Measurements from ENCODE around the gene NWD2. TPM values are rescaled to one million over a fixed set of nuclear protein-coding genes. Genes with fewer than 3 reads are reported as not detected.
A peak's percentile ranks its signal among the peaks of the same experiment; 100 is the strongest.
"Not testable (repeated sequence)": the region's sequence is repeated elsewhere in the genome, so short reads cannot be mapped to it uniquely, and the experiment has no call there.

The NWD2 gene
- total RNA-seq = under 1 TPM in 1 of 4 donors, not detected in 3; 0.22 TPM

DNA sequence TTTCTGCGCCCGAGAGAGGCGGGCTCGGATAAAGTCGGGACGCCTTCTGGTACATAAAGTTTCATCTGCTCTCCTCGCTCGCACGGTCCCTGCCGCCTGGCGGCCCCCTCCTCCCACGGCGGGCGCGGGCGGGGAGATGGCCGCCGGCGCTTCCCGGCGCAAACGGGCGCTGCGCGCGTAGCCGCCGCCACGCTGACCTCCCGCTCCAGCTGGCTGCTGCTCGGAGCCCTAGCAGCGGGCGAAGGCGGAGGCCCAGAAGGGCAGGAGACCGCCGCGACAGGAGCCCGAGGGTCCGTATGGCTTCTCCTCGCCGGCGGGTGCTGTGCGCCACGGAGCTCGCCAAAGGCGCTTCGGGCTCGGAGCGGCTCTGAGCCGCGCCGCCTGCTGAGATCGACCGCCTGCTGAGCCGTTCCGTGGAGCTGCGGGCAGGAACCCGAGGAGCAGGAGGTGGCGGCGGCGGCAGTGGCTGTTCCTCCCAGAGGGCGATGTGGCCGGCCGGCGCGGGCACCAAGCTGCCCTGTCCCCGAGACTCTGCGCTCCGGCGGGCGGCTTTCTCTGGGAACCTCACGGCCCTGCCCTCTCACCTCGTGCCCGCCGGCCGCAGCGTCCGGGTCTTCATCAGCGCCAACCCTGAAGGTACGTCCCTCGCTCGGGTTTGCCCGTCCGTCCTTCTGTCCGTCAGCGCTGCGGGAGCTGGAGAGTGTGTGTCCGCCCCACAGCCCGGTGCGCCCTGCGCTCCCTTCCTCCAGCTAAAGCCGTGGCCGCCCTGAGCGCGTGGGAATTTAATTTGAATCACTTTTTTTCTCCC is at the start of gene NWD2:
NWD2 (plus strand) TSS at position 161 of the 808 bp plus-strand sequence; CDS start at position 486, 325 bp downstream.
- H3K27me3 ChIP-seq = peaks cover 0 to 77% (median 6%) of the 10 kb centered on the region in 4 donors
- no peak for TF ChIP-seq POLR2A (IDR thresholded peaks at IDR 0.05)
- TF ChIP-seq, protein P1, sequence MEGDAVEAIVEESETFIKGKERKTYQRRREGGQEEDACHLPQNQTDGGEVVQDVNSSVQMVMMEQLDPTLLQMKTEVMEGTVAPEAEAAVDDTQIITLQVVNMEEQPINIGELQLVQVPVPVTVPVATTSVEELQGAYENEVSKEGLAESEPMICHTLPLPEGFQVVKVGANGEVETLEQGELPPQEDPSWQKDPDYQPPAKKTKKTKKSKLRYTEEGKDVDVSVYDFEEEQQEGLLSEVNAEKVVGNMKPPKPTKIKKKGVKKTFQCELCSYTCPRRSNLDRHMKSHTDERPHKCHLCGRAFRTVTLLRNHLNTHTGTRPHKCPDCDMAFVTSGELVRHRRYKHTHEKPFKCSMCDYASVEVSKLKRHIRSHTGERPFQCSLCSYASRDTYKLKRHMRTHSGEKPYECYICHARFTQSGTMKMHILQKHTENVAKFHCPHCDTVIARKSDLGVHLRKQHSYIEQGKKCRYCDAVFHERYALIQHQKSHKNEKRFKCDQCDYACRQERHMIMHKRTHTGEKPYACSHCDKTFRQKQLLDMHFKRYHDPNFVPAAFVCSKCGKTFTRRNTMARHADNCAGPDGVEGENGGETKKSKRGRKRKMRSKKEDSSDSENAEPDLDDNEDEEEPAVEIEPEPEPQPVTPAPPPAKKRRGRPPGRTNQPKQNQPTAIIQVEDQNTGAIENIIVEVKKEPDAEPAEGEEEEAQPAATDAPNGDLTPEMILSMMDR (IDR thresholded peaks at IDR 0.05) = no peak
- no peaks in the 10 kb centered on the region for H3K36me3 ChIP-seq
- H3K4me3 ChIP-seq = peak within 1 kb of the TSS in 2 of 4 donors; percentile 16 to 49
- no peak within 1 kb of the TSS for H3K27ac ChIP-seq
- WGBS, 2 donors = 2 to 15% methylated on average over 13 to 38 of the region's 95 CpGs
- no peak for DNase-seq
- intact Hi-C loops (cut with DNase I) = no loop called here
- peaks cover 4 to 18% (median 6%) of the 10 kb centered on the region in 3 donors for H3K4me1 ChIP-seq
- no peaks in the 10 kb centered on the region for H3K9me3 ChIP-seq

DNA sequence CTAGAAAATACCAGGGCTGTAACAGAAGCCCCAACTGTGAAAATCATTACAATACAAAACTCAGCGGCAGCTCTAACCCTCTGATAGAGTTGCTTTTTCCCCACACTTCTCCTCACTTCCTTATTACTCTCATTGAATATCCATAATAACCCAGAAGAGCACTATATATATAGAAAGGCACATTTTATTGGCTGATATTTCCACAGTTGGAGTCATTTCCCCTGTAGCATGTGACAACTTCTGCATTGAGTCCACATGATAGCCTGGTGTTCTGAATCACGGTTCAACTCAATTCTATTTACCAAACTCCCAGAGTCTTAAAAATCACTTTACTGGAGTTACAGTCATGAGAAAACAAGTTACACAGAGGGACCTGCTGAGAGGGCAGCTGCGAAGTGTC is 46.6 kb upstream of the NWD2 start:
- H3K4me1 ChIP-seq = no peaks in the 10 kb centered on the region
- no peaks in the 10 kb centered on the region for H3K36me3 ChIP-seq
- intact Hi-C loops (cut with DNase I) = no loop called here
- no peak for TF ChIP-seq POLR2A (IDR thresholded peaks at IDR 0.05)
- TF ChIP-seq, protein P1 (IDR thresholded peaks at IDR 0.05) = no peak
- no peaks in the 10 kb centered on the region for H3K27me3 ChIP-seq
- DNase-seq = no peak
- H3K9me3 ChIP-seq = no peaks in the 10 kb centered on the region
- no peak overlapping the region for H3K4me3 ChIP-seq
- no peak overlapping the region for H3K27ac ChIP-seq
- 70 to 75% methylated on average over 3 of the region's 3 CpGs for WGBS, 2 donors

GRCh38 chr4:37204740-37205139 is 39.8 kb upstream of the NWD2 start:
- H3K4me3 ChIP-seq; H3K27ac ChIP-seq; H3K36me3 ChIP-seq; H3K4me1 ChIP-seq; H3K27me3 ChIP-seq; intact Hi-C loops (cut with DNase I); DNase-seq: not testable (repeated sequence)
- H3K9me3 ChIP-seq = peaks cover 0 to 14% (median 0%) of the 10 kb centered on the region in 3 donors
- 56 to 79% methylated on average over 1 of the region's 1 CpG for WGBS, 2 donors

- WGBS, 2 donors = 70 to 82% methylated on average over 2 of the region's 2 CpGs
- intact Hi-C loops (cut with DNase I) = no loop called here
- Histone ChIP-seq H3K4me3 (no peak overlapping the region), H3K9me3 (no peaks in the 10 kb centered on the region), H3K27ac (no peak overlapping the region), H3K4me1 (no peaks in the 10 kb centered on the region), H3K36me3 (no peaks in the 10 kb centered on the region), H3K27me3 (no peaks in the 10 kb centered on the region)
- no peak for DNase-seq
- TF ChIP-seq, protein P1 (IDR thresholded peaks at IDR 0.05) = no peak
- TF ChIP-seq POLR2A (IDR thresholded peaks at IDR 0.05) = no peak
These were observed 28.3 kb upstream of the NWD2 start for GRCh38 chr4:37216209-37216608.

DNA sequence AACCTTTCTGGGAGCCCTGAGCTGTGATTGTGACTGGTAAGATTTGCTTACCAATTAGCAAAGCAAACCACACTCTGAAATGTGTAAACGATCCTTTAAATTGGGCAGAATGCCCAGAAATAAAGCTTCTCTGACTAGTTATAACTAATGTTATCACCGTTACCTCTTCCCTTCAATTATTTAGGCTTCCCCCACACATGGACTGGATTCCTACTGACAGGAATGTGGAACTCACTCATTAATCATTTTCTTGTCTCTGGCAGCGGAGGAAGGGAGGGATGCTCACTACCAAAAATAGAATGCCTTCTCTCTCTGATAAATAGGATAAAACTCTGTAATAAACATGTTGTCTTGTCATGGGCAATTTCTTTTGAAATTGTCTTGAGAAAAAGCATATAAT is 25.3 kb upstream of the NWD2 start:
- intact Hi-C loops (cut with DNase I) = no loop called here
- Histone ChIP-seq H3K4me1 (no peaks in the 10 kb centered on the region), H3K36me3 (no peaks in the 10 kb centered on the region), H3K27me3 (no peaks in the 10 kb centered on the region), H3K9me3 (no peaks in the 10 kb centered on the region), H3K4me3 (no peak overlapping the region), H3K27ac (no peak overlapping the region)
- TF ChIP-seq POLR2A (IDR thresholded peaks at IDR 0.05) = no peak
- TF ChIP-seq, protein P1 (IDR thresholded peaks at IDR 0.05) = no peak
- 12 to 16% methylated on average over 3 of the region's 3 CpGs for WGBS, 2 donors
- no peak for DNase-seq
